T-helper 2 cell (primary cell): Measurements from ENCODE around the gene PSMB2.

ENCODE experiments used
- DNase-seq, 5 experiments: peaks; one replicate each; pipeline versions ENCODE4 v3.0.0 to v3.0.0-alpha.2; 2012 to 2022

Gene PSMB2

GRCh38 chr1:35571263-35571662 is 70.1 kb downstream of the PSMB2 start:
- no peak for DNase-seq

DNA sequence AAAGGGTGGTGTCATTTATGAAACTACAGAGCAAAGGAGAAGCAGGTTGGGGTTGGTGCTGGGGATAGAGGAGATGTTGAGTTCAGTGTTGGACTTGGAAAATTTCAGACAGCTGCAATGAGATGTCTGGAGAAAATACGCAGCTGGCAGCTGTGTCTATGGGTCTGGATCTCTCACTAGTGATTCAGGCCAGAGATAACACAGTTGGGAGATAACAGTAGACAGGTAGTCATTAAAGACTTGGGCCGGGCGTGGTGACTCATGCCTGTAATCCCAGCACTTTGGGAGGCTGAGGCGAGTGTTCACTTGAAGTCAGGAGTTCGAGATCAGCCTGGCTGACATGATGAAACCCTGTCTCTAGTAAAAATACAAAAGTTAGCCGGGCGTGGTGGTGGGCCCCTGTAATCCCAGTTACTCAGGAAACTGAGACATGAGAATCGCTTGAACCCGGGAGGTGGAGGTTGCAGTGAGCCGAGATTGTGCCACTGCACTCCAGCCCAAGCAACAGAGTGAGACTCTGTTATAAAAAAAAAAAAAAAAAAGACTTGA is 70.7 kb downstream of the PSMB2 start:
- DNase-seq = no peak

GRCh38 chr1:35569936-35570335 is 71.4 kb downstream of the PSMB2 start:
- no peak for DNase-seq

GRCh38 chr1:35568975-35569395 is 72.3 kb downstream of the PSMB2 start:
- peak in 4 of 5 experiments; percentile 36 to 70 (median 44) for DNase-seq

DNA sequence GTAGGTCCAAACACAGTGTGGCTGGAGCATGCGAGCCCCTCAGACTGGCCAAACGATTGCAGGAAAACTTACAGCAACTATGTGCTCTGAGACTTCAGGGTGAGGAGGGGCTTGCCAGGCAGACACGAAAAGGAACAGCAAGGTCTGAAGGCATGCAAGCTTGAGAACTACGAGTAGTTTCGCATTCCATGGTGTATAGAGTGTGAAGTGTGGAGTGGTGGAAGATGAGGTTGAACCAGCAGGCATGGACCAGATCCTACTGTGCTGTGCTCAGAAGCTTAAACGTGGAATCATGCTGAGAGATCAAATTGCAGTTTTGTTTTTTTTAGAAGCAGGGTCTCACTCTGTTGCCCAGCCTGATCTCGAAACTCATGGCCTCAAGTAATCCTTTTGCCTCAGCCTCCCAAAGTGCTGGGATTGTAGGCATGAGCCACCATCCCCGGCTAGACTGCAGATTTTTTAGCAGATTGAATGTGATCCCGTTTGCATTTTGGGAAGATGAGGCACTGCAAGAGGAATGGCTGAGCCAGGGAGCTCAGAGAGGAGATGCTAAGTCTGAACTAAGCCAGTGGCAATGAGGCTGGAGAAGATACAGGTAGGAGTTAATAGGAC is 73.3 kb downstream of the PSMB2 start:
- no peak for DNase-seq

GRCh38 chr1:35565742-35566133 is 75.6 kb downstream of the PSMB2 start:
- no peak for DNase-seq

DNA sequence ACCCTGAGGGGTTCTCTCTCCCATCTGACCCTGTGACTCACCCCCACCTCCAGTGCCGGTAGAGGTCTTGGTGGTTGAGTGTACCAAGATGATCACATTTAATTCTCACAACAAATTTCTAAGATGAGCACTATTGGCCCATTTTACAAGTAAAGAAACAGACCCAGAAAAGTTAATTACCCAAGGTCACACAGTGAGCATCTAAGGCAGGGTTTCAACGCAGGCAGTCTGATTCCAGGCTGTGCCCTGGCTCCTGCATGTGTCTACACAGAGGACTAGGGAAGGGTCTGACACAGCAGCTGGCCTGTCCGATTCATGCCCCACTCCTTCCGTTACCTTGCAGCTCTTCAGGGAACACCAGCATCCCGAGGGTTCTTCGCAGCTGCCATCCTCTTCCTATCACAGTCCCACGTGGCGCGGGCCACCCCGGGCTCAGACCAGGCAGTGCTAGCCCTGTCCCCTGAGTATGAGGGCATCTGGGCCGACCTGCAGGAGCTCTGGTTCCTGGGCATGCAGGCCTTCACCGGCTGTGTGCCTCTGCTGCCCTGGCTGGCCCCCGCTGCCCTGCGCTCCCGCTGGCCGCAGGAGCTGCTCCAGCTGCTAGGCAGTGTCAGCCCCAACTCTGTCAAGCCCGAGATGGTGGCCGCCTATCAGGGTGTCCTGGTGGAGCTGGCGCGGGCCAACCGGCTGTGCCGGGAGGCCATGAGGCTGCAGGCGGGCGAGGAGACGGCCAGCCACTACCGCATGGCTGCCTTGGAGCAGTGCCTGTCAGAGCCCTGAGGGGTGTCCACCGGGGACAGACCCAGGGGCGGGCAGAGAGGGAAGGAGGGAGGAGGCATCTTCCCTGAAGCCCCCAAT is 76.2 kb downstream of the PSMB2 start:
- DNase-seq = no peak

- DNase-seq = peak; percentile 42 to 79 (median 68)
Observed at GRCh38 chr1:35564037-35564883, 77.1 kb downstream of the PSMB2 start.

DNA sequence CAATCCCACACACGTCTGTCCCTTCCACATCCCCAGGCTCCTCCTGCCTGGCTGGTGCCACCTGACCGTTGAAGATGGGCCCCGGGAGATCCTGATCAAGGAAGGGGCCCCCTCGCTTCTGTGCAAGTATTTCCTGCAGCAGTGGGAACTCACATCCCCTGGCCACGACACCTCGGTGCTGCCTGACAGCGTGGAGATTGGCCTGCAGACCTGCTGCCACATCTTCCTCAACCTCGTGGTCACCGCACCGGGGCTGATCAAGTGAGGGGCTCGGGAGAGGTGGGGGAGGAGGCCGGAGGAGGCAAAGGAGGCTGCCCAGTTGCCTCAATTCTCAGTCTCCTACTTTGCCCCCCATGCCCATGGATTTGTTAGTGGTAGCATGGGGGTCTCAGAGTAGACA is 78.2 kb downstream of the PSMB2 start:
- DNase-seq = no peak

DNA sequence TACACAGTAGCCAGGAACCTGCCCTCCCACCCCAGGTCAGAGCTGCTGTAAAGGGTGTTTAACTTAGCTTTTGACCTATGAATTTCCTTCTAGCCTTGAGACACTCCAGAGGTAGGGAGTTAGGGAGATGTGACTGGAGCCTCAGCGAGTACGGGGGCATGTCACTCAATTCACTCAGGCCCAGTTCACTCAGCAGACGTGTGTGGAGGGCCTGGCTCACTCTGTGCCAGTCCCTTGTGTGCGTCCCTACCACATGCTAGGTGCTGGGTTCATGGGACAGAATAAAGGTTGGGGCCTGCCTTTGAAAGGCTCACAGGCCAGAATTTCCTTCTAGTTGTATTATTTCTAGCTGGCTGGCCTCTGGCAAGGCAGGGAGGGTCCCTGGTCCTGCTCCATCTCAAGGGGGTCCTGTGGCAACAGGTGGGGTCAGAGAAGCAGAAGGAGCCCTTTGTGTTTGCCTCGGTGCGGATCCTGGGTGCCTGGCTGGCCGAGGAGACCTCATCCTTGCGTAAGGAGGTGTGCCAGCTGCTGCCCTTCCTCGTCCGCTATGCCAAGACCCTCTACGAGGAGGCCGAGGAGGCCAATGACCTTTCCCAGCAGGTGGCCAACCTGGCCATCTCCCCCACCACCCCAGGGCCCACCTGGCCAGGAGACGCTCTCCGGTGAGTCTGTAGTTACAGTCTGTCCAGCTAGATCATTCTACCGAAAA is 79.2 kb downstream of the PSMB2 start:
- DNase-seq = no peak

DNA sequence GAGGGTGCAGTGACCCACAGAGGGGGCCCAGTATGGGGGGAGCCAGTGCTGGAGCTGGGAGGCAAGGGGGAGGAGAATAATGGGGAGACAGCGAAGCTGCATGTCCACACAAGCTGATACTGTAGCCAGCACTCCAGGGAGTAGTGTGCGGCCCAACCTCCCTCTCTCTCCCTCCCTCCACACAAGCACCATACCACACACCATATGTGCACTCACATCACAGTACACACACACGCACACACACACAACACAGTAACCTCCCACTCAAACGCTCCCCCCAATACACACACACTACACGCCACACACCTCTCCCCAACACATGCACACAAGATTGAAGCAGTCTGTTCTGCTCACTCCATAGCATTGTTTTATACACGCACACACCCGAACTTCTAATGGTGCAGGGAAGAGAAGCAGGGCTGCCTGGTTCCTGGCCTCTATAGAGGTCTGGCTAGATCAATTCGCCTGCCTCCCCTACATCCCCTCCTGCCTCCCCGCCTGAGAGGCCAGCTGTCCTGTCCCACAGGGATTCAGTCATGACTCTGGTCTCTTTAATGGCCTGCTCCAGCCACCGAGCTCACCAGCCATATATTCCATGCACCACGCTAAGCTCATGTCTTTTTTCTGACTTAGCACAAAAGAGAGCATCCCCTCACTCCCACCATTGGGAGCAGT is 79.9 kb downstream of the PSMB2 start:
- DNase-seq = no peak

GRCh38 chr1:35560256-35561225 is 80.8 kb downstream of the PSMB2 start:
- no peak for DNase-seq

DNA sequence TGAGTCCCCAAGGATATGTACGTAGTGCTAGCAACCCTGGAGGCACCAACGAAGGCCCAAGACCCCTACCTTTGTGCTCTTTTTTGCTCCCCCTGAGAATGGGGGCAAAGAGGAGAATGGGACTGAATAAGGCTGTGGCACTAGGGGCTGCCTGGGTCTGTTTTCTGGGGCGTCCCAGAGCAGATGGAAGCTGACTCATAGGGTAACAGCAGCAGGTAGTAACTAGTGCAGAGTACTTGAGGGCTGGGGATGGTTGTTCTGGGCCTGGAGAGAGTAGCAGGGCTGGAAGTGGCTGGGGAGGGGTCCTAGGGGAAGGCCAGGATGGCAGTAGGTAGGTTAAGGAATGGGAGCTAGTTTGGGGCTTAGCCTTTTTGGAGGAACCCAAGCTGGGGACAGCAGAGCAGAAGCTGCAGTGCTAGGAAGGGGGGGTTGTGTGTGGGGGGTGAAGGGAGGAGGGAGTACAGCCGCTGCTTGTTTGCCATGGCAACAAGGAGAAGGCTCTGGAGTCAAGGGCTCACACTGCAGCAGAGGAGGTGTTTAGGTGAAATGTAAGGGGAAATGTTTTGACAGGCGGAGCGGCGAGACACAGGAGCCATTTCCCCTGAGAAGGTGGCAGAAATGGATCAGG is 81.9 kb downstream of the PSMB2 start:
- DNase-seq = peak in 2 of 5 experiments; percentile 16 to 45

DNA sequence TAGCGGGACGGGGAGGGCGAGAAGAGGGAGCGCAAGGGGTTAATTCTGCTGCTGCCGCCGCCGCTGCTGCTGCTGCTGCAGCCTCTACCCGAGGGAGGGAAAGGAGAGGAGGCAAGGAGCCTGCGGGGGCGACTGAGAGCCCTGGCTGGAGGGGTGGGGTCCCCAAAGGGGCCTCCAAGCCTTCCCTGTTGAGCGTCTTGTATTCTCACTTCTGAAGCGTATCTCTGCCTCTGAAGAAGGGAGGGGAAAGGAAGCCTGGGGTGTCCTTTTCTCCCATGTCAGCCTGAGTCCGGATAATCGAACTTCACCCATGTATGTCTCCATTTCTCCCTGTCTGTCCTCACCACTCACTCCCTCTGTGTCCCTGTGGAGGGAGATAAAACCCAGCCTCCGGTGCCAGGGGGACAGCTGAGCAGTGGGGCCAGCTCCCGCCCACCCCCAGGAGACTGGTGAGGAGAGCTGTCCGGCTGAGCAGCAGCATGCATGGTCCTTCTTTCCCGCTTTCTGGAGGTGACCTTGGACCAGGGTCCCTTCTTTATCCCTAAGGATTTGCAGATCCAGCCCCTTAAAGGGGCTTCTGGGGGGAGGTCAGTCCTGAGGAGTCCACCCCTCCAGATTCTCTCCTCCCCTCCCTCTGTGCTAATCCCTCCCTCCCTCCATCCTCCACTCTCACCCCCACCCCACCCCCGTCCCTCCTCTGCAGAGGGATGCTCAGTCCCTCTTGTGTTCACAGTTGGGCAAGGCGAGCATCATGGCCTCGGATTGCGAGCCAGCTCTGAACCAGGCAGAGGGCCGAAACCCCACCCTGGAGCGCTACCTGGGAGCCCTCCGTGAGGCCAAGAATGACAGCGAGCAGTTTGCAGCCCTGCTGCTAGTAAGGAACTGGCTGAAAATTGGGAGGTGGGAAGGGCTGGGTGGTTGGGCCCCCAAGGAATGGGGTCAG is 82.7 kb downstream of the PSMB2 start:
- DNase-seq = peak in 2 of 5 experiments; percentile 14 to 53

DNA sequence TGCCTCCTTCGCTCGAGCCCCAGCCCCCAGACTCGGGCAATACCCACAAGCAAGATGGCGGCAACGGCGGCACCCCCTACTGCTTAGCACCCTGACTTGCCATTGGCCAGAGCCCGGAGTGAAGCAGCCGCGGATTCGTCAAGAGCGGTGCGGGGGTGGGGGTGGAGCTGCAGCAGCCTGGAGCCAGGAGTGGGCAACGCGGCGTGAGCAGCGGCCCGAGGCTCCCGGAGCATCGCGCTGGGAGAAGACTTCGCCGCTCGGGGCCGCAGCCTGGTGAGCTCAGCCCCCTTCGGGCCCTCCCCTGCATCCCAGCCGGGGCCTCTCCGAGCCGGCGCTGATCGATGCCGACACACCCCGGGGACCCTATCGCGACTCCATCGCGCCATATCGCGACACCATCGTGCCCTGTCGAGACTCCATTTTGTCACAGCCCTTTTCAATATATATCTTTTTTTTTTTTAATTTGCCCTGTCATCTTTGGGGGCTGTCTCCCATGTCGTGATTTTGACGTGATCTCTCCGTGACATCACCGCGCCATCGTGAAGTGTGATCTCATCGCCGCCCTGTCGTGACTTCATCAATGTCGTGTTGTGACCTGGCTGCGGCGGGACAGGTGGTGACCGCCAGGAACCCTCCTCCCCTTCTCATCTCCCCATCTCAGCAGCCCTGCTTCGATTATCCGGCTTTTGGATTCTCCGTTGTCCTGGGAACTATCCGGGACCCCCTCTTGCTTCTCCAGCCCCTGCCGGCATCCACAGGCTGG is 83.5 kb downstream of the PSMB2 start, which contains the start of gene NCDN:
Gene NCDN, plus strand, starts transcription at position 189 of the 763 bp plus-strand sequence. Its CDS starts 392 bp downstream, at position 581.
- DNase-seq = peak; percentile 90 to 98 (median 93)

- DNase-seq = no peak
Observed at GRCh38 chr1:35557118-35557610, 84.2 kb downstream of the PSMB2 start, which contains the start of gene KIAA0319L. KIAA0319L (minus strand) TSS chr1:35557403; CDS start chr1:35554491, 2,912 bp downstream.

GRCh38 chr1:35556484-35557117 is 84.7 kb downstream of the PSMB2 start:
- DNase-seq = peak in 1 of 5 experiments; percentile 52
